Esophagus muscularis mucosa (tissue), 4 donors: ENCODE results near the gene ACTL7A. TPM values are rescaled to one million over a fixed set of nuclear protein-coding genes. Genes with fewer than 3 reads are reported as not detected.

Experiments used
- DNase-seq: peaks from one replicate; pipeline ENCODE4 v3.0.0-alpha.2; 2017; ENCODE audit errors: extremely low spot score
- H3K27ac ChIP-seq, 4 donors: fragments of 200-600 bp; sonication (generic); replicated peaks in 1 of 4; 1 replicate in 3 of 4; 2 replicates in 1 of 4; pipeline ENCODE4 v1.5.1; 2016 to 2019; ENCODE audit warnings: mild to moderate bottlenecking in 1 of 4
- H3K27me3 ChIP-seq, 4 donors: fragments of 200-600 bp; sonication (generic); one replicate each; pipeline versions ENCODE4 v1.5.1 to v1.6.0; 2016 to 2019
- H3K36me3 ChIP-seq, 4 donors: fragments of 200-600 bp; sonication (generic); one replicate each; pipeline ENCODE4 v1.5.1; 2016 to 2019
- H3K4me1 ChIP-seq, 4 donors: fragments of 200-600 bp; sonication (generic); one replicate each; pipeline ENCODE4 v1.5.1; 2016 to 2019
- H3K4me3 ChIP-seq, 4 donors: fragments of 200-600 bp; sonication (generic); 1 replicate in 2 of 4; 2 replicates in 2 of 4; pipeline ENCODE4 v1.5.1; 2016 to 2019; ENCODE audit warnings: mild to moderate bottlenecking in 4 of 4, moderate library complexity in 1 of 4
- H3K9me3 ChIP-seq, 4 donors: fragments of 200-600 bp; sonication (generic); 1 replicate in 3 of 4; 2 replicates in 1 of 4; pipeline ENCODE4 v1.5.1; 2016 to 2019
- EP300 ChIP-seq: sonication (generic); formaldehyde crosslinking; IDR thresholded peaks from one replicate; pipeline ENCODE4 v1.6.1; 2017; ENCODE audit warnings: antibody characterized with exemption
- POLR2A ChIP-seq: fragments of 450-650 bp; IDR thresholded peaks from one replicate; pipeline ENCODE4 v1.6.1; 2017; ENCODE audit warnings: antibody characterized with exemption, moderate library complexity, mild to moderate bottlenecking, low read depth
- POLR2AphosphoS5 ChIP-seq, 2 donors: sonication (generic); formaldehyde crosslinking; IDR thresholded peaks; one replicate each; pipeline ENCODE4 v1.6.1; 2017; ENCODE audit warnings: antibody characterized with exemption in 2 of 2
- WGBS: methylation state at CpG from one replicate; pipeline ENCODE4 v1.1.5; 2018; 5-methylcytosine and 5-hydroxymethylcytosine counted together
- intact Hi-C: fragments of 100-400 bp; cut with DNase I; formaldehyde crosslinking; loops from one replicate; pipeline ENCODE4 v1.15.1; 2023
- total RNA-seq, 4 donors: library from RNA; depleted of rRNA; stranded (reverse); fragments of >200 nt; gene quantifications; one replicate each; pipeline versions ENCODE4 v1.1.0 to v1.2.1, GENCODE V29; 2016
- TF ChIP-seq, protein P1 (sequence below), 3 experiments: fragments of 200-600 bp in 2 of 3; fragments of 450-650 bp in 1 of 3; sonication (generic) in 2 of 3; IDR thresholded peaks; one replicate each; pipeline ENCODE4 v1.5.1; 2017 to 2019; ENCODE audit warnings: antibody characterized with exemption in 3 of 3, mild to moderate bottlenecking in 2 of 3, moderate library complexity in 1 of 3

Gene ACTL7A
- total RNA-seq, 4 donors from 2014 or later: not detected

DNA sequence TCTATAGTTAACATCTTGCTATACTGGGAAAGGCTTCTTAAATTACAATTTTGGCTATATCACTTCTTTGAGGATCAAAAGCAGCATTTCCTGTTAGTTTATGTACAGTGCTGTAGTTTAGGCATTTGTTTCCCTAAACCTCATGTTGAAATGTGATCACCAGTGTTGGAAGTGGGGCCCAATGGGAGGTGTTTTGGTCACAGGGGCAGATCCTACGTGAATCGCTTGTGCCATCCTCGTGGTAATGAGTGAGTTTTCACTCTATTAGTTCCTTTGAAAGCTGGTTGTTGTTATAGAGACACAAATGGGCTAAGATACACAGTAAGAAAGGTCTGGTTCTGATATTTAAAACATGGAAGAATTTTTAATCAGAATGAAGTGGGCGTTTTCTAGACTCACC lies 5.8 kb downstream of the ACTL7A start:
- Histone ChIP-seq H3K9me3 (no peaks in the 10 kb centered on the region), H3K27ac (no peak overlapping the region), H3K4me3 (no peak overlapping the region), H3K4me1 (peaks cover 0 to 5% (median 0%) of the 10 kb centered on the region in 4 donors), H3K36me3 (peaks cover 14 to 54% (median 45%) of the 10 kb centered on the region in 4 donors), H3K27me3 (no peaks in the 10 kb centered on the region)
- WGBS: 89% methylated on average over 4 of the region's 4 CpGs
- DNase-seq: no peak
- intact Hi-C loops: no loop called here
- TF ChIP-seq POLR2A: no peak
- TF ChIP-seq EP300: no peak
- TF ChIP-seq, protein P1, sequence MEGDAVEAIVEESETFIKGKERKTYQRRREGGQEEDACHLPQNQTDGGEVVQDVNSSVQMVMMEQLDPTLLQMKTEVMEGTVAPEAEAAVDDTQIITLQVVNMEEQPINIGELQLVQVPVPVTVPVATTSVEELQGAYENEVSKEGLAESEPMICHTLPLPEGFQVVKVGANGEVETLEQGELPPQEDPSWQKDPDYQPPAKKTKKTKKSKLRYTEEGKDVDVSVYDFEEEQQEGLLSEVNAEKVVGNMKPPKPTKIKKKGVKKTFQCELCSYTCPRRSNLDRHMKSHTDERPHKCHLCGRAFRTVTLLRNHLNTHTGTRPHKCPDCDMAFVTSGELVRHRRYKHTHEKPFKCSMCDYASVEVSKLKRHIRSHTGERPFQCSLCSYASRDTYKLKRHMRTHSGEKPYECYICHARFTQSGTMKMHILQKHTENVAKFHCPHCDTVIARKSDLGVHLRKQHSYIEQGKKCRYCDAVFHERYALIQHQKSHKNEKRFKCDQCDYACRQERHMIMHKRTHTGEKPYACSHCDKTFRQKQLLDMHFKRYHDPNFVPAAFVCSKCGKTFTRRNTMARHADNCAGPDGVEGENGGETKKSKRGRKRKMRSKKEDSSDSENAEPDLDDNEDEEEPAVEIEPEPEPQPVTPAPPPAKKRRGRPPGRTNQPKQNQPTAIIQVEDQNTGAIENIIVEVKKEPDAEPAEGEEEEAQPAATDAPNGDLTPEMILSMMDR (IDR thresholded peaks at IDR 0.05): no peak
- no peak for TF ChIP-seq POLR2AphosphoS5 (IDR thresholded peaks at IDR 0.05)

DNA sequence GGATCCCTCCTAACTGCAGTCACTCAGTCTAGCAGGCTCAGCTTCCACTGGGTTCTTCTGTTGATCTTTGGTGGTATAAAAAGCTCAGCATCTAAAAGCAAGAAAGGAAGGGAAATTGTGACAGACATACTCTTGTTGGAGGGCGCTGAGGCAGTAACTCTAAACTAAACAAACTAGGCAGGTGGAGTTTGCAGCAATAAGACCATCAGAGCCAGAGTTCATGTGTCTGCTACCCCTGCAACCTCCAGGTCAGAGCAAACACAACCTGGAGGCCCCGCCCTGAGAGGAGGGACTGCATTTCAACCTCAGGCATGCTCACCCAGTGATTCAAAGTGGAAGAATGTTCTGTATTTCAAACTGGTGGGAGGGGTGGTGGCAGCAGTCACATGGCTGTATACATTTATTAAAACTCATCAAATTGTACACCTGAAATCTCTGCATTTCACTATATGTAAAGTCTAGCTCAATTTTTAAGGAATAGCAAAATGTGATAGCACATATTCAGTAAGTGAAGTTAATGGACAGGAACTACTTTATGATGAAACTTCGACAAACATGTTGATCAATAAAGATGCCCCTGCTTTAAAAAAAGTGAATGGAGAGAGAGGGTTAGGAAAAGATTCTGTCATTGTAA lies 7.1 kb downstream of the ACTL7A start:
- H3K4me3 ChIP-seq: no peak overlapping the region
- no peak overlapping the region for H3K27ac ChIP-seq
- H3K36me3 ChIP-seq: peaks cover 28 to 68% (median 57%) of the 10 kb centered on the region in 4 donors
- intact Hi-C loops: no loop called here
- peaks cover 0 to 5% (median 0%) of the 10 kb centered on the region in 4 donors for H3K4me1 ChIP-seq
- WGBS: 92% methylated on average over 3 of the region's 3 CpGs
- H3K27me3 ChIP-seq: no peaks in the 10 kb centered on the region
- H3K9me3 ChIP-seq: no peaks in the 10 kb centered on the region
- TF ChIP-seq, protein P1 (IDR thresholded peaks at IDR 0.05): no peak
- TF ChIP-seq POLR2AphosphoS5 (IDR thresholded peaks at IDR 0.05): no peak
- TF ChIP-seq POLR2A: no peak
- no peak for TF ChIP-seq EP300
- DNase-seq: no peak

DNA sequence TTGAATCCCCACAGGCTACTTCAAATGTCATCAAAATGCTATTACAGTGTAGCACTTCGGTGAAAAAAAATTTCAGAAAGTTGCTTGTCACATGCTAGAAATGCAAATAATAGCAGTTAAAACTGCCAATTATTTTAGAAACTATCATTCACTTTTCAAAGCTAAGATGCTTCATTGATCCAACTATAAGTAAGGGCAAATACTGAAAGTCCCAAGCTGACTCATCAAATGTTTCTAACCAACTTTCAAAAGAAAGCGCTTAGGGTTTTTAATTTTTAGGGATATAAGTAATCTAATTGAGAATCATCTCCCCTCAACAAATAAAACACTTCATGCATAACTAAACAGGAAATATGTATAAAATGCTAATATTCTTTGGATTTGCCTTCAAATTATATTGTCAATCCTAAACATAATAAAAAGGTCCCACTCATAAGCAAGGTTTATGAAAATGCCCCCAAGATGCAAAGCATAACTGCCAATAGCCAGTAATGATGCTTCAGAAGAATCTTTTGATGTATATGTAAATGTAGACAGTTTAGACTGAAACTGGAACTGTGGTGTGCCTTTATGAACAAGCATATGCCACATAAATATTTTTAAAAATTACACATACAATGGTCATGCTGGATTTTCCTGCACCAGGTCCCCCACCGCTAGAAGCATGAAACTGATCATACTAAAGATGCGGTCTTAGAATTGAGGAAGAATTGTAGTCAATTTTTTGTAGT lies 12.2 kb downstream of the ACTL7A start:
- intact Hi-C loops: no loop called here
- no peak for DNase-seq
- peaks cover 76 to 99% (median 89%) of the 10 kb centered on the region in 4 donors for H3K36me3 ChIP-seq
- no peaks in the 10 kb centered on the region for H3K27me3 ChIP-seq
- no peaks in the 10 kb centered on the region for H3K9me3 ChIP-seq
- WGBS: 97% methylated on average over 4 of the region's 4 CpGs
- TF ChIP-seq POLR2AphosphoS5 (IDR thresholded peaks at IDR 0.05) (no peak), EP300 (no peak), POLR2A (no peak)
- TF ChIP-seq, protein P1 (IDR thresholded peaks at IDR 0.05): no peak
- H3K4me1 ChIP-seq: no peaks in the 10 kb centered on the region
- no peak overlapping the region for H3K27ac ChIP-seq
- no peak overlapping the region for H3K4me3 ChIP-seq

DNA sequence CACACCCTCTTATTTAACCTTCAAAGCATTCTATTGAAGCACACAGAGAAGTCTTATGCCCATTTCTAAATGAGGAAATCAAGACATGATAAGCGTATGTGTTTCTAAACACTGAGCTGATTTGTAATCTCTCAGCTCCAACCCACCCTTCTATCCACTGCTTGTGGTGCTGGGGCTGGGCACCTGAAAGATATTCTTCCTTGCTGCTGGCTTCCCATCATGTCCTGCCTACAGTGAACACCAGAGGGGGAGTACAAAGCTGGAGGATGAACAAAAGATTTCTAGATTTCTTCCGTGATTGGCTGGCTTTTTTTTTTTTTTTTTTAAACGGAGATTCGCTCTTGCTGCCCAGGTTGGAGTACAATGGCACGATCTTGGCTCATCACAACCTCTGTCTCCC lies 14.4 kb downstream of the ACTL7A start:
- Histone ChIP-seq H3K4me3 (no peak overlapping the region), H3K27me3 (no peaks in the 10 kb centered on the region), H3K36me3 (peaks cover 73 to 99% (median 90%) of the 10 kb centered on the region in 4 donors), H3K4me1 (no peaks in the 10 kb centered on the region), H3K9me3 (no peaks in the 10 kb centered on the region), H3K27ac (no peak overlapping the region)
- intact Hi-C loops: no loop called here
- TF ChIP-seq, protein P1 (IDR thresholded peaks at IDR 0.05): no peak
- TF ChIP-seq POLR2A (no peak), EP300 (no peak), POLR2AphosphoS5 (IDR thresholded peaks at IDR 0.05) (no peak)
- DNase-seq: no peak
- WGBS: 92% methylated on average over 5 of the region's 5 CpGs
